ENCODE measurements around the gene SOX6. TPM values are rescaled to one million over a fixed set of nuclear protein-coding genes. Genes with fewer than 3 reads are reported as not detected.

Gene SOX6
- total RNA-seq, 1 experiment from 2014 or later: 0.21 TPM

DNA sequence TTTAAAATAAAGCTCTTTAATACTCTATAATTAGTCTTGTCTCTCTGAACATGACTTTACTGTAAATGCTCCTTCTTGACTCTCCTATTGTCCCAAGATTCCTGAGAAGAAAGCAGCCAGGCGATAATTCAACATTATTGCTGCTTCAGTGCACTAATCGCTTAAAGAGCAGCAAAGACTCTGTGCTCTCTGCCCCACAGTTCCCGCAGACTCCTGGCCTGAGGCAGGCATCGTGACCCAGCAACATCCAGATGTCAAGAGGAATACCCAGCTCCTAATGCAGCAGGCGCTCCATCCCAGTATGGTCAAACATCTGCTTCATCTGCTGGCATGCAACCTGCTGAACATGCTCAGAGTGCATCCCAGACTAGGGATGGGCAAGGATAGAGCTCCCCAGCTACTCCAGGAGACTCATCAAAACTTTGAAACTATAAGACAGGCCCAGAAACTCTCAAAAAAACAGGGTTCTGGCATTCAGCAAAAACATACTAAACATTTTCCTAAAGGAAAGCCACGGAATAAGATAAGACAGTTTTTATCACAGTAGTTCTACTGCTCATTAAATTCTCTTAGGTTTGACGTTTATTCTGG lies 270.0 kb downstream of the SOX6 start:
- ChIA-PET POLR2A (no interaction called here), CTCF (no interaction called here)
- BruUV-seq (replicated peaks): no TSS peak
- in situ Hi-C loops (cut with HindIII; ENCODE audit: low pct_unique_long_range_greater_than_20kb, low sequenced_read_pairs): no loop called here
- no peak overlapping the region for H3K4me3 ChIP-seq (ENCODE audit: low read depth in 2 of 2, low read length in 2 of 2)
- DNase-seq (ENCODE audit: low read depth, low spot score): no peak
- no peak for ATAC-seq
- H3K36me3 ChIP-seq (ENCODE audit: control insufficient read depth, insufficient read depth, low read length): no peaks in the 10 kb centered on the region
- H3K27ac ChIP-seq (ENCODE audit: low read length): no peak overlapping the region
- H3K27me3 ChIP-seq (ENCODE audit: control insufficient read depth, insufficient read depth, low read length): no peaks in the 10 kb centered on the region
- H3K4me1 ChIP-seq (ENCODE audit: control insufficient read depth, insufficient read depth, low read length): no peaks in the 10 kb centered on the region
- H3K9me3 ChIP-seq (ENCODE audit: control insufficient read depth, insufficient read depth, low read depth, low read length): no peaks in the 10 kb centered on the region
- intact Hi-C loops (cut with micrococcal nuclease; ENCODE audit: unreplicated experiment): no loop called here
- TF ChIP-seq TCF7L2 (IDR thresholded peaks at IDR 0.05; ENCODE audit: low read depth, low read length): no peak
- TF ChIP-seq, protein P1, sequence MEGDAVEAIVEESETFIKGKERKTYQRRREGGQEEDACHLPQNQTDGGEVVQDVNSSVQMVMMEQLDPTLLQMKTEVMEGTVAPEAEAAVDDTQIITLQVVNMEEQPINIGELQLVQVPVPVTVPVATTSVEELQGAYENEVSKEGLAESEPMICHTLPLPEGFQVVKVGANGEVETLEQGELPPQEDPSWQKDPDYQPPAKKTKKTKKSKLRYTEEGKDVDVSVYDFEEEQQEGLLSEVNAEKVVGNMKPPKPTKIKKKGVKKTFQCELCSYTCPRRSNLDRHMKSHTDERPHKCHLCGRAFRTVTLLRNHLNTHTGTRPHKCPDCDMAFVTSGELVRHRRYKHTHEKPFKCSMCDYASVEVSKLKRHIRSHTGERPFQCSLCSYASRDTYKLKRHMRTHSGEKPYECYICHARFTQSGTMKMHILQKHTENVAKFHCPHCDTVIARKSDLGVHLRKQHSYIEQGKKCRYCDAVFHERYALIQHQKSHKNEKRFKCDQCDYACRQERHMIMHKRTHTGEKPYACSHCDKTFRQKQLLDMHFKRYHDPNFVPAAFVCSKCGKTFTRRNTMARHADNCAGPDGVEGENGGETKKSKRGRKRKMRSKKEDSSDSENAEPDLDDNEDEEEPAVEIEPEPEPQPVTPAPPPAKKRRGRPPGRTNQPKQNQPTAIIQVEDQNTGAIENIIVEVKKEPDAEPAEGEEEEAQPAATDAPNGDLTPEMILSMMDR (IDR thresholded peaks at IDR 0.05): no peak
- no peak for TF ChIP-seq POLR2AphosphoS5 (IDR thresholded peaks at IDR 0.05; ENCODE audit: low read depth, low read length)
- TF ChIP-seq, protein P2, sequence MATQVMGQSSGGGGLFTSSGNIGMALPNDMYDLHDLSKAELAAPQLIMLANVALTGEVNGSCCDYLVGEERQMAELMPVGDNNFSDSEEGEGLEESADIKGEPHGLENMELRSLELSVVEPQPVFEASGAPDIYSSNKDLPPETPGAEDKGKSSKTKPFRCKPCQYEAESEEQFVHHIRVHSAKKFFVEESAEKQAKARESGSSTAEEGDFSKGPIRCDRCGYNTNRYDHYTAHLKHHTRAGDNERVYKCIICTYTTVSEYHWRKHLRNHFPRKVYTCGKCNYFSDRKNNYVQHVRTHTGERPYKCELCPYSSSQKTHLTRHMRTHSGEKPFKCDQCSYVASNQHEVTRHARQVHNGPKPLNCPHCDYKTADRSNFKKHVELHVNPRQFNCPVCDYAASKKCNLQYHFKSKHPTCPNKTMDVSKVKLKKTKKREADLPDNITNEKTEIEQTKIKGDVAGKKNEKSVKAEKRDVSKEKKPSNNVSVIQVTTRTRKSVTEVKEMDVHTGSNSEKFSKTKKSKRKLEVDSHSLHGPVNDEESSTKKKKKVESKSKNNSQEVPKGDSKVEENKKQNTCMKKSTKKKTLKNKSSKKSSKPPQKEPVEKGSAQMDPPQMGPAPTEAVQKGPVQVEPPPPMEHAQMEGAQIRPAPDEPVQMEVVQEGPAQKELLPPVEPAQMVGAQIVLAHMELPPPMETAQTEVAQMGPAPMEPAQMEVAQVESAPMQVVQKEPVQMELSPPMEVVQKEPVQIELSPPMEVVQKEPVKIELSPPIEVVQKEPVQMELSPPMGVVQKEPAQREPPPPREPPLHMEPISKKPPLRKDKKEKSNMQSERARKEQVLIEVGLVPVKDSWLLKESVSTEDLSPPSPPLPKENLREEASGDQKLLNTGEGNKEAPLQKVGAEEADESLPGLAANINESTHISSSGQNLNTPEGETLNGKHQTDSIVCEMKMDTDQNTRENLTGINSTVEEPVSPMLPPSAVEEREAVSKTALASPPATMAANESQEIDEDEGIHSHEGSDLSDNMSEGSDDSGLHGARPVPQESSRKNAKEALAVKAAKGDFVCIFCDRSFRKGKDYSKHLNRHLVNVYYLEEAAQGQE (IDR thresholded peaks at IDR 0.05; ENCODE audit: insufficient read depth in 1 of 2, low read depth in 2 of 2, low read length in 1 of 2): no peak
- no peak for TF ChIP-seq SIN3A (IDR thresholded peaks at IDR 0.05; ENCODE audit: borderline replicate concordance, insufficient read depth, low read depth, low read length)

DNA sequence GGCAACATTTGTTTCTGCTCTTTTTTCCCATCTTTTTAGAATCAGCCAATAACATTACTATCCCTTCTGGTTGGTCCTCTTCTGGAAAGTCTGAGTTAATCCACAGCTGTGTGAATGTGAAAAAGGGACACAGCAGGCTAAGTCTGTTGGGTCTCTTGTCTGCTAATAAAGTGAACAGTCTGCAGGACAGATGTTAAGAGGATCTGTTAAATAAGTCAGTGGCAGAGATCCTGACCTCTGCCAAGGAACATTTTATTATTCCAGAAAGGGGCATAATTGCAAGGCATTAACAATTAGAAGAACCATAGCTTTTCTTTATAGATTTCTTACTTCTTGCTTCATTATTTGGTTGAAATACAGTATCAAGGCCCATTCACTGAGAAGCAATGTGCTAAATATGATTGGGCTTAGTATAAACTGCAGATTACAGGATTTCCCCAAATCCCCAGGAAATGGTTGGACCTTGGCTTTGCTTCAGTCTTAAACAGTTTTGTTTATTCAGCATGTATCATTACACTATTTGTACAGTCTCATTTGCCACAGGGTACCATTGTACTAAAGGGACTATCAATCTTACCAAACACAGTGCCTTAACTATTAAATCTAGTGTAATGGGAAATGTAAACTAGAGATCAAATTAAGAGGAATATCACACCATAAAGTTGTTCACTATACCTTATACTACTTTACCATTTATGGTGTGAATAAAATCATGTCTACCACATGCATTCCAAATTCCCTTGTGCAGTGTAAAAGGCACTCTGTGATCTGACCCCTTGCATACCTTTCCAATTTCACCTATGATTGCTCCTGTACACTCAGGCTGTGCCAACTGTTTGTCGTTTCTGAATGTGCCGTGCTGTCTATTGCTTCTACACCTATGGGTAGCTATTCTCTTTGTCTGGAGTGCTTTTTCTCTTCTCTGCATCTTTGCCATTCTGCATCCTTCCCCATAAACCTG lies 274.0 kb downstream of the SOX6 start:
- intact Hi-C loops (cut with micrococcal nuclease; ENCODE audit: unreplicated experiment): no loop called here
- Histone ChIP-seq H3K4me3 (ENCODE audit: low read depth in 2 of 2, low read length in 2 of 2) (no peak overlapping the region), H3K9me3 (ENCODE audit: control insufficient read depth, insufficient read depth, low read depth, low read length) (no peaks in the 10 kb centered on the region), H3K36me3 (ENCODE audit: control insufficient read depth, insufficient read depth, low read length) (no peaks in the 10 kb centered on the region), H3K27ac (ENCODE audit: low read length) (no peak overlapping the region), H3K4me1 (ENCODE audit: control insufficient read depth, insufficient read depth, low read length) (no peaks in the 10 kb centered on the region), H3K27me3 (ENCODE audit: control insufficient read depth, insufficient read depth, low read length) (no peaks in the 10 kb centered on the region)
- ChIA-PET POLR2A (no interaction called here), CTCF (no interaction called here)
- TF ChIP-seq SIN3A (IDR thresholded peaks at IDR 0.05; ENCODE audit: borderline replicate concordance, insufficient read depth, low read depth, low read length) (no peak), POLR2AphosphoS5 (IDR thresholded peaks at IDR 0.05; ENCODE audit: low read depth, low read length) (no peak), TCF7L2 (IDR thresholded peaks at IDR 0.05; ENCODE audit: low read depth, low read length) (no peak)
- TF ChIP-seq, protein P1 (IDR thresholded peaks at IDR 0.05): no peak
- TF ChIP-seq, protein P2 (IDR thresholded peaks at IDR 0.05; ENCODE audit: insufficient read depth in 1 of 2, low read depth in 2 of 2, low read length in 1 of 2): no peak
- DNase-seq (ENCODE audit: low read depth, low spot score): no peak
- ATAC-seq: no peak
- in situ Hi-C loops (cut with HindIII; ENCODE audit: low pct_unique_long_range_greater_than_20kb, low sequenced_read_pairs): no loop called here
- no TSS peak for BruUV-seq (replicated peaks)
